ENCODE data around the gene ASTN1.

Gene ASTN1

GRCh38 chr1:177163844-177164379 is 600 bp downstream of the ASTN1 start:
- no peak for DNase-seq (ENCODE audit: low read depth in 2 of 2)

- no peak for DNase-seq (ENCODE audit: low read depth in 2 of 2)
These were observed 2.3 kb downstream of the ASTN1 start for GRCh38 chr1:177162243-177162642.

- no peak for DNase-seq (ENCODE audit: low read depth in 2 of 2)
These were observed 18.0 kb downstream of the ASTN1 start for GRCh38 chr1:177146499-177146898.

- DNase-seq (ENCODE audit: low read depth in 2 of 2): no peak
These were observed 19.1 kb downstream of the ASTN1 start for GRCh38 chr1:177145106-177146070.

GRCh38 chr1:177142791-177143271 is 21.7 kb downstream of the ASTN1 start:
- DNase-seq (ENCODE audit: low read depth in 2 of 2): no peak

GRCh38 chr1:177142010-177142409 is 22.5 kb downstream of the ASTN1 start:
- DNase-seq (ENCODE audit: low read depth in 2 of 2): no peak

GRCh38 chr1:177138347-177138746 is 26.2 kb downstream of the ASTN1 start:
- DNase-seq (ENCODE audit: low read depth in 2 of 2): no peak

GRCh38 chr1:177137814-177138213 is 26.7 kb downstream of the ASTN1 start:
- no peak for DNase-seq (ENCODE audit: low read depth in 2 of 2)

- no peak for DNase-seq (ENCODE audit: low read depth in 2 of 2)
These were observed 29.3 kb downstream of the ASTN1 start for GRCh38 chr1:177135250-177135649.

- DNase-seq (ENCODE audit: low read depth in 2 of 2): no peak
These were observed 30.5 kb downstream of the ASTN1 start for GRCh38 chr1:177133977-177134538.

GRCh38 chr1:177132141-177132540 is 32.4 kb downstream of the ASTN1 start:
- DNase-seq (ENCODE audit: low read depth in 2 of 2): no peak

- DNase-seq (ENCODE audit: low read depth in 2 of 2): no peak
These were observed 32.8 kb downstream of the ASTN1 start for GRCh38 chr1:177131723-177132122.

- no peak for DNase-seq (ENCODE audit: low read depth in 2 of 2)
These were observed 34.0 kb downstream of the ASTN1 start for GRCh38 chr1:177130451-177130945.

GRCh38 chr1:177128665-177129281 is 35.7 kb downstream of the ASTN1 start:
- DNase-seq (ENCODE audit: low read depth in 2 of 2): no peak

- DNase-seq (ENCODE audit: low read depth in 2 of 2): no peak
These were observed 38.2 kb downstream of the ASTN1 start for GRCh38 chr1:177126267-177126666.

- no peak for DNase-seq (ENCODE audit: low read depth in 2 of 2)
These were observed 39.8 kb downstream of the ASTN1 start for GRCh38 chr1:177124577-177125278.

GRCh38 chr1:177122461-177123251 is 41.9 kb downstream of the ASTN1 start:
- no peak for DNase-seq (ENCODE audit: low read depth in 2 of 2)

- DNase-seq (ENCODE audit: low read depth in 2 of 2): no peak
These were observed 45.2 kb downstream of the ASTN1 start for GRCh38 chr1:177119311-177119710.

- DNase-seq (ENCODE audit: low read depth in 2 of 2): no peak
These were observed 45.6 kb downstream of the ASTN1 start for GRCh38 chr1:177118901-177119300.

- DNase-seq (ENCODE audit: low read depth in 2 of 2): no peak
These were observed 47.6 kb downstream of the ASTN1 start for GRCh38 chr1:177116941-177117340.
